Kidney (tissue), 14 donors: Measurements from ENCODE around the gene OMG. TPM values are rescaled to one million over a fixed set of nuclear protein-coding genes. Genes with fewer than 3 reads are reported as not detected.
"Not testable (repeated sequence)": the region's sequence is repeated elsewhere in the genome, so short reads cannot be mapped to it uniquely, and the experiment has no call there.

Experiments used
- DNase-seq, 5 donors: peaks; one replicate each; pipeline ENCODE4 v3.0.0-alpha.2; 2013 to 2020
- FAIRE-seq: peaks from 2 replicates; lab custom pipeline; 2012; peaks lifted over from hg19 to GRCh38; lab: Jason Lieb, UNC
- H3K27ac ChIP-seq, 2 donors: one replicate each; pipeline ENCODE4 v1.7.0; 2013; ENCODE audit warnings: low read depth in 2 of 2, low read length in 2 of 2, inconsistent platforms in 1 of 2
- H3K27me3 ChIP-seq: one replicate; pipeline ENCODE4 v1.7.1; 2013; ENCODE audit warnings: low read length, inconsistent platforms; ENCODE audit not compliant: control insufficient read depth, insufficient read depth
- H3K36me3 ChIP-seq, 3 donors: one replicate each; pipeline versions ENCODE4 v1.7.0 to v1.7.1; 2013; ENCODE audit warnings: low read length in 3 of 3, control low read depth in 1 of 3, inconsistent platforms in 1 of 3; ENCODE audit not compliant: insufficient read depth in 3 of 3, control insufficient read depth in 2 of 3
- H3K4me1 ChIP-seq, 3 donors: one replicate each; pipeline versions ENCODE4 v1.7.0 to v1.7.1; 2013; ENCODE audit warnings: low read length in 3 of 3, inconsistent platforms in 1 of 3, low read depth in 1 of 3; ENCODE audit not compliant: control insufficient read depth in 2 of 3, insufficient read depth in 2 of 3
- H3K4me3 ChIP-seq, 3 donors: one replicate each; pipeline versions ENCODE4 v1.7.0 to v1.8.1; 2013; ENCODE audit warnings: low read length in 3 of 3, control low read depth in 1 of 3, inconsistent platforms in 1 of 3
- H3K9ac ChIP-seq, 3 donors: one replicate each; pipeline versions ENCODE4 v1.7.0 to v1.7.1; 2013; ENCODE audit warnings: low read length in 3 of 3, control low read depth in 1 of 3, inconsistent platforms in 1 of 3
- H3K9me3 ChIP-seq, 3 donors: one replicate each; pipeline versions ENCODE4 v1.7.0 to v1.7.1; 2013; ENCODE audit warnings: low read length in 3 of 3, control low read depth in 1 of 3, inconsistent platforms in 1 of 3; ENCODE audit not compliant: control insufficient read depth in 2 of 3, insufficient read depth in 1 of 3
- CTCF ChIP-seq: IDR thresholded peaks from 3 replicates; pipeline ENCODE4 v1.5.1; 2012; ENCODE audit warnings: mild to moderate bottlenecking, moderate library complexity, borderline replicate concordance; ENCODE audit not compliant: insufficient read depth; ENCODE audit errors: extremely low read depth
- intact Hi-C: fragments of 100-400 bp; cut with DNase I; formaldehyde crosslinking; loops from one replicate; pipeline ENCODE4 v1.11.1; 2022
- polyA plus RNA-seq: library from polyadenylated mRNA; stranded (reverse); fragments of 350-450 nt; fragmentation: Illumina TruSeq; extraction: RNeasy Lipid Tissue Mini Kit (QIAGEN cat#74804); gene quantifications from one replicate; pipeline ENCODE4 v1.2.3, GENCODE V29; 2014; ENCODE audit warnings: low read depth, low replicate concordance; ENCODE audit not compliant: insufficient read depth
- total RNA-seq: library from RNA; stranded (reverse); fragmentation: NEBNext Ultra II Directional; extraction: Animal tissue kit (Norgen Biotek cat#: 25700); gene quantifications from one replicate; pipeline ENCODE4 v1.2.1, GENCODE V29; 2021
- donor health status: control.
- donor health status: control.
- donor health status: control.
- donor health status: control.
- donor health status: control.
- donor health status: DM: yes; HTN: yes; CAD: no.
- donor health status: Normal renal cell carcinoma (clear cell type).

OMG gene
- total and polyA plus RNA-seq, 2 donors from 2014 or later, result not detected

GRCh38 chr17:31291820-31292219 is 5.2 kb downstream of the OMG start:
- no peak for TF ChIP-seq CTCF
- Histone ChIP-seq H3K36me3 (no peaks in the 10 kb centered on the region), H3K9ac (no peak overlapping the region), H3K4me3 (no peak overlapping the region), H3K4me1 (no peaks in the 10 kb centered on the region), H3K9me3 (no peaks in the 10 kb centered on the region), H3K27me3 (no peaks in the 10 kb centered on the region), H3K27ac (no peak overlapping the region)
- intact Hi-C loops, result no loop called here
- FAIRE-seq, result no peak
- DNase-seq, result no peak

- TF ChIP-seq CTCF, result no peak
- H3K4me1 ChIP-seq, result no peaks in the 10 kb centered on the region
- H3K9ac ChIP-seq, result no peak overlapping the region
- FAIRE-seq, result no peak
- no peak overlapping the region for H3K27ac ChIP-seq
- H3K36me3 ChIP-seq, result no peaks in the 10 kb centered on the region
- DNase-seq, result no peak
- no peak overlapping the region for H3K4me3 ChIP-seq
- H3K27me3 ChIP-seq, result no peaks in the 10 kb centered on the region
- H3K9me3 ChIP-seq, result no peaks in the 10 kb centered on the region
- intact Hi-C loops, result no loop called here
These were observed 7.2 kb downstream of the OMG start for GRCh38 chr17:31289790-31290189.

GRCh38 chr17:31287932-31288331 is 9.1 kb downstream of the OMG start:
- H3K4me1 ChIP-seq, H3K36me3 ChIP-seq, intact Hi-C loops, DNase-seq, H3K4me3 ChIP-seq, FAIRE-seq, H3K9me3 ChIP-seq, H3K9ac ChIP-seq, H3K27ac ChIP-seq, H3K27me3 ChIP-seq: not testable (repeated sequence)

DNA sequence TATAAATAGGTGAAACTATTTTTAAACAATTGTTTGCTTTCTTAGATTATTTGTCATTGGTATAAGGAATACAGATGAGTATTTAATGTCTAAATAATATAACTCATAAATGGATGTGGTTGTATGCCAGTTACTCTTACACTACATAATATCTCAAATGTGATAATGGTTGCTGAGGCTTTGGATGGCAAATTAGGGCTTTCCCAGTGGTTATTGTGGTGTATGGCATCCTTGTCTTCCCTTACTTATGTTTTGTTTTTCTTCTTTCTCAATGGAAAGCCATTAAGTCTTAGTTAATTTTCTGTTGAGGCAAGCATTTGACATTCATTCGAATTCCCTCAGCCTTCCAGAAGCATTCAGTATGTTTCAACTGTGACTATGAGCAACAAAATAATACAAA is 10.5 kb downstream of the OMG start:
- Histone ChIP-seq H3K9ac (no peak overlapping the region), H3K9me3 (no peaks in the 10 kb centered on the region), H3K27me3 (no peaks in the 10 kb centered on the region), H3K36me3 (no peaks in the 10 kb centered on the region), H3K27ac (no peak overlapping the region), H3K4me3 (no peak overlapping the region), H3K4me1 (no peaks in the 10 kb centered on the region)
- no peak for DNase-seq
- intact Hi-C loops, result no loop called here
- TF ChIP-seq CTCF, result no peak
- FAIRE-seq, result no peak
